ENCODE measurements around the gene FILIP1. TPM values are rescaled to one million over a fixed set of nuclear protein-coding genes. Genes with fewer than 3 reads are reported as not detected.

Gene FILIP1
- total and polyA plus RNA-seq, 10 of the 15 experiments (the other 5 are each of a cell fraction or from before 2014, with no cell fraction given): 0.23 to 2.0 (median 0.44) TPM

DNA sequence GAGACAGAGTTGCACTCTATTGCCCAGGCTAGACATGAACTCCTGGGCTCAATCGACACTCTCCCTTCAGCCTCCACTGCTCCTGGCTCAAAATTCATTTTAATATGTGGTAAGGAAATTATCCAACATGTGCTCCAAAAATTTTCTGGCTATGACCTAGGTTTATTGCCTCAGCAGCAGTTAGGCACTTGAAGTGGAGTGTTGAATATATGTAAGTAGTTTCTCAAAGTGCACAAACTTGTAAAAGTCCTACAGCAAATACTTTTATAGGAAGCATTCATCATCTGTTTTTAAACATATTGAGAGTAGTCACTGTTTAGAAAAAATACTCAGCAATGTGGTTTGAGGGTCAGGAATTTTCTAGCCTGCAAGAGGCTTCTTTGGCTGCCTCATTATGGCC, 13.2 kb downstream of the FILIP1 start:
- RAD21 ChIA-PET (ENCODE audit: unreplicated experiment): interaction anchor here (0.5 to 1.3 kb wide), 2 partner anchors 13 to 33 kb away, joined by 3 read pairs; no protein-coding TSS in a partner anchor
- 0 out of 2 replicates have a peak, but pooled peaks cover 4% of the 10 kb centered on the region for H3K4me1 ChIP-seq (ENCODE audit: control insufficient read depth, insufficient read depth, low read length)
- no peak for TF ChIP-seq TCF3 (IDR thresholded peaks at IDR 0.05; ENCODE audit: borderline replicate concordance, insufficient read depth, low read depth, low read length)
- TF ChIP-seq CEBPB (IDR thresholded peaks at IDR 0.05; ENCODE audit: borderline replicate concordance in 1 of 2, low read depth in 2 of 2, low read length in 2 of 2): no peak
- no peak for TF ChIP-seq NR2C1 (IDR thresholded peaks at IDR 0.05)
- no peak for TF ChIP-seq PKNOX1 (IDR thresholded peaks at IDR 0.05)
- TF ChIP-seq STAT1 (conservative IDR thresholded peaks at IDR 0.05): no peak
- no peak for TF ChIP-seq PAX5 (IDR thresholded peaks at IDR 0.05; ENCODE audit: borderline replicate concordance, low read depth, low read length)
- no peak for TF ChIP-seq ZZZ3 (IDR thresholded peaks at IDR 0.05; ENCODE audit: control insufficient read depth, insufficient read length, low read depth)
- no peak for TF ChIP-seq FOXK2 (IDR thresholded peaks at IDR 0.05)
- no peak for TF ChIP-seq IKZF2 (IDR thresholded peaks at IDR 0.05)
- TF ChIP-seq, protein P1, sequence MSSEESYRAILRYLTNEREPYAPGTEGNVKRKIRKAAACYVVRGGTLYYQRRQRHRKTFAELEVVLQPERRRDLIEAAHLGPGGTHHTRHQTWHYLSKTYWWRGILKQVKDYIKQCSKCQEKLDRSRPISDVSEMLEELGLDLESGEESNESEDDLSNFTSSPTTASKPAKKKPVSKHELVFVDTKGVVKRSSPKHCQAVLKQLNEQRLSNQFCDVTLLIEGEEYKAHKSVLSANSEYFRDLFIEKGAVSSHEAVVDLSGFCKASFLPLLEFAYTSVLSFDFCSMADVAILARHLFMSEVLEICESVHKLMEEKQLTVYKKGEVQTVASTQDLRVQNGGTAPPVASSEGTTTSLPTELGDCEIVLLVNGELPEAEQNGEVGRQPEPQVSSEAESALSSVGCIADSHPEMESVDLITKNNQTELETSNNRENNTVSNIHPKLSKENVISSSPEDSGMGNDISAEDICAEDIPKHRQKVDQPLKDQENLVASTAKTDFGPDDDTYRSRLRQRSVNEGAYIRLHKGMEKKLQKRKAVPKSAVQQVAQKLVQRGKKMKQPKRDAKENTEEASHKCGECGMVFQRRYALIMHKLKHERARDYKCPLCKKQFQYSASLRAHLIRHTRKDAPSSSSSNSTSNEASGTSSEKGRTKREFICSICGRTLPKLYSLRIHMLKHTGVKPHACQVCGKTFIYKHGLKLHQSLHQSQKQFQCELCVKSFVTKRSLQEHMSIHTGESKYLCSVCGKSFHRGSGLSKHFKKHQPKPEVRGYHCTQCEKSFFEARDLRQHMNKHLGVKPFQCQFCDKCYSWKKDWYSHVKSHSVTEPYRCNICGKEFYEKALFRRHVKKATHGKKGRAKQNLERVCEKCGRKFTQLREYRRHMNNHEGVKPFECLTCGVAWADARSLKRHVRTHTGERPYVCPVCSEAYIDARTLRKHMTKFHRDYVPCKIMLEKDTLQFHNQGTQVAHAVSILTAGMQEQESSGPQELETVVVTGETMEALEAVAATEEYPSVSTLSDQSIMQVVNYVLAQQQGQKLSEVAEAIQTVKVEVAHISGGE (CRISPR knock-in tag; IDR thresholded peaks at IDR 0.05): no peak
- no peak for TF ChIP-seq CBX5 (IDR thresholded peaks at IDR 0.05; ENCODE audit: low read depth)
- no TSS peak for BruUV-seq (replicated peaks)
- no peak for ATAC-seq
- CTCF ChIA-PET: interaction anchor here (2.3 kb wide), 1 partner anchor 13 kb away, joined by 9 read pairs; the partner anchor contains the start of gene FILIP1
- H3K79me2 ChIP-seq (ENCODE audit: control insufficient read depth, insufficient read depth, low read length): no peaks in the 10 kb centered on the region
- no peak overlapping the region for H2AFZ ChIP-seq (ENCODE audit: control insufficient read depth, low read depth, low read length)
- no peak overlapping the region for H3K4me2 ChIP-seq (ENCODE audit: control insufficient read depth, insufficient read depth)
- POLR2A ChIA-PET: interaction anchor here (1.7 kb wide), 1 partner anchor 9 kb away, joined by 4 read pairs; no protein-coding TSS in a partner anchor
- DNase-seq (ENCODE audit: low read depth, low spot score): no peak
- H3K27ac ChIP-seq (ENCODE audit: control insufficient read depth, insufficient read depth): no peak overlapping the region
- FAIRE-seq: no peak
- 12% methylated on average over 1 of the region's 1 CpG for WGBS (ENCODE audit: insufficient coverage, insufficient replicate concordance, low lambda C conversion rate, missing lambda C conversion rate)
- SMC1A ChIA-PET (ENCODE audit: uncharacterized antibody, unreplicated experiment): interaction anchor here (1.1 to 6.1 kb wide), 4 partner anchors 13 to 113 kb away, joined by 3 to 64 read pairs (median 6); partner anchors contain the start of gene FILIP1
- H3K9ac ChIP-seq (ENCODE audit: control insufficient read depth, insufficient read depth, low read length): no peak overlapping the region
- in situ Hi-C loops (cut with MboI) (no loop called here), intact Hi-C loops (cut with micrococcal nuclease; ENCODE audit: unreplicated experiment) (no loop called here)
- H4K20me1 ChIP-seq (ENCODE audit: control insufficient read depth, insufficient read depth): no peaks in the 10 kb centered on the region
- no peaks in the 10 kb centered on the region for H3K27me3 ChIP-seq (replicated peaks in 1 of 2; ENCODE audit: control insufficient read depth in 2 of 2, insufficient read depth in 2 of 2, low read length in 1 of 2)
- H3K9me3 ChIP-seq (replicated peaks; ENCODE audit: control insufficient read depth, insufficient read depth, low read length): no peaks in the 10 kb centered on the region
- H3K36me3 ChIP-seq (ENCODE audit: control insufficient read depth in 2 of 2, insufficient read depth in 2 of 2, low read length in 1 of 2): no peaks in the 10 kb centered on the region
- H3K4me3 ChIP-seq: no peak overlapping the region

All from GM12878 (cell line).